Measurements from ENCODE around the gene EXOC3.

EXOC3 gene

GRCh38 chr5:475704-476101 lies 32.7 kb downstream of the EXOC3 start:
- TF ChIP-seq POLR2A (IDR thresholded peaks at IDR 0.05; ENCODE audit: low read depth, low read length), result no peak
- FAIRE-seq (no peak), DNase-seq (ENCODE audit: insufficient read length, low spot score) (no peak)

DNA sequence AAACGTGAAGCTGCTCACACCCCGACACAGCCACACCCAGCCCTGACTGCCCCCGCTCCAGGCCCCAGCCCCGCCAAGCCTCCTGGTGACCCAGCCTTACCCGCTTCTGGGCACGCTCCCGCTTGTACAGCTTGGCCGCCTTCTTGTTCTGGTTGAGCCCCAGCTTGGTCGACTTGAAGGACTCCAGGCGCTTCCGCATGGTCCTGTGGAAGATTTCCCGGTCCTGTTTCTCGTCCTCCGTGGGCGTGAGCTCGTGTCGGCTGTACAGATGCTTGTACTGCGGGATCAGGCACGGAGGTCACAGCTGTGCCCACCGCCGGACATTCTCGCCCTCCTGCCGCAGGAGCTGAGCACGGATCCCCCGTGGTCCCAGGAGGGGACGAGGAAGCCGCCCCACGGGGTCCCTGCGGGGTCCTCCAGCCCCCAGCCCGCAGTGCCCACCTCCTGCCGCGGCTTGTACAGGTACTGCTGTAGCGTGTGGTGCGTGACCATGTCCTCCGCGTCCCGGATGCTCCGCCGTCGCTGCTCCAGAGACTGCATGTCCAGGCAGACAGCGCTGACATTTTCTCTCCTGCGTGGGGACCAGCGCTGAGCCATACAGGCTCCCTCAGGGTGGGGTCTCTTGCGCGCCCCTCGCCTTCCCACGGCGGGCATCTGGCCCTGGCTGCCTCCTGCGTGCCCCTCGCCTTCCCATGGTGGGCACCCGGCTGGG lies 33.3 kb downstream of the EXOC3 start:
- no peak for FAIRE-seq
- DNase-seq (ENCODE audit: insufficient read length, low spot score), result no peak
- no peak for TF ChIP-seq POLR2A (IDR thresholded peaks at IDR 0.05; ENCODE audit: low read depth, low read length)

DNA sequence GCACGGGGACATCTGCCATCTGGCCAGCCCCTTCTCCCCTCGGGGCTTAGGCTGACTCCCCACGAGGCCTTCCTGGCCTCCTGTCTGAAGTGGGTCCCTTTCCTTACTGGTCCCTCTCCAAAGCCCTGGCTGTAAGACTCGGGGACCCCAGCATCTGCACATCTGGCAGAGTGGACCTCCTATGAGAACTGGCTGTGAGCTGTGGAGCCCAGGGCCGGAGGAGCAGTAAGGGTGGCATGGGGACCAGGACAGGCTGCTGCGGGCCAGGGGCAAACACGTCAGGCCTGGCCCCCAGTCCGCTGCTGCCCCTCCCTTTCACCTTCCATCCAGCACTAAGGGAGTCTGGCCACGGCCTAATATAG lies 33.8 kb downstream of the EXOC3 start:
- FAIRE-seq (no peak), DNase-seq (ENCODE audit: insufficient read length, low spot score) (no peak)
- TF ChIP-seq POLR2A (IDR thresholded peaks at IDR 0.05; ENCODE audit: low read depth, low read length), result no peak

DNA sequence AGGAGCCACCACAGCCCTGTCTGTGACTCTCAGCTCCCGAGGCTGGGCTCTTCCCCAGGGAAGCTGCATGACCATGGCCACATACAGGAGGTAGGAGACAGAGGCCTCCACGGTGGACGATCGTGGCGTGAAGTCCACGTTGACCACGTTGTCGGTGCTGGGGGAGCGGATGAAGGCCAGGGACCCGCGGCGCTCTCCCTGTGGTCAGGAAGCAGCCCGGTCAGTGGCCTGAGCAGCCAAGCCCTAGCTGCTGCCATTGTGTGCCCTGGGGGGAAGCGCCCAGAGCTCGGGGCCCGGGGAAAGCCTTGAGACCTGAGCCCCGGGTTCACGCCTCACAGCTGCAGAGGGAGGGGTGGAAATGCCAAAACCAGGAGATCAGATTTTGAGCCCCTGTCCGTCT lies 34.3 kb downstream of the EXOC3 start:
- DNase-seq (ENCODE audit: insufficient read length, low spot score) (no peak), FAIRE-seq (no peak)
- TF ChIP-seq POLR2A (IDR thresholded peaks at IDR 0.05; ENCODE audit: low read depth, low read length), result no peak

- no peak for FAIRE-seq
These were observed 34.9 kb downstream of the EXOC3 start for GRCh38 chr5:477871-478270.

GRCh38 chr5:478369-478981 lies 35.5 kb downstream of the EXOC3 start:
- TF ChIP-seq POLR2A (IDR thresholded peaks at IDR 0.05; ENCODE audit: low read depth, low read length), result no peak
- no peak for DNase-seq (ENCODE audit: insufficient read length, low spot score)
- FAIRE-seq, result no peak

More at GRCh38 chr5:477871-478270, 34.9 kb downstream of the EXOC3 start:
- no peak for DNase-seq (ENCODE audit: insufficient read length, low spot score)
- TF ChIP-seq POLR2A (IDR thresholded peaks at IDR 0.05; ENCODE audit: low read depth, low read length), result no peak

DNA sequence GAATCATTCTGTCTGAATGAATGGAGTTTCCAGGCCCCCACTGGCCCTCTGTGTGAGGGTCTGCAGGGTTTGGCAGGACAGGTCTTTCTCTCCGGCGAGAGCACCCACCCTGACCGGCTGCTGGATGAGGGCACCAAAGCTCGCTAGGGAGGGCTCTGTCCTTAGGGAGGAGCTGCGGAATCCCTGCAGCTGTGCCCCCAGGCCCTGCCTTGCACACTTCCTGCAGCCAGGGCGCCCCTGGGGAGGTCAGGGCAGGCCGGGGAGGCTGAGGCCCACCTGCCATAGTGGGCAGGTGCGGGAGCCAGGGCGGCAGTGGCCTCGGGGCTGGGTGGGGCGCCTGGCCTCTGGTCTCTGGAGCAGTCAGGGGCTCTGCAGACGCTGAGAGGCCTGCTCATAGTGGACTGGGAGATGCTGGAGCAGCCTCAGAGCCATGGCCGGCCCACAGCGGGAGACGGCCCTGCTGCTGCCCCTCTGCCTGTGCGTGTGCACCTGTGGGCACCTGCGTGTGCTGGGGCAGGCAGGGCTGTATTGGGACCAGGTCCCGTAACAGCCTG lies 36.1 kb downstream of the EXOC3 start:
- DNase-seq (ENCODE audit: insufficient read length, low spot score), result no peak
- no peak for FAIRE-seq
- no peak for TF ChIP-seq POLR2A (IDR thresholded peaks at IDR 0.05; ENCODE audit: low read depth, low read length)

DNA sequence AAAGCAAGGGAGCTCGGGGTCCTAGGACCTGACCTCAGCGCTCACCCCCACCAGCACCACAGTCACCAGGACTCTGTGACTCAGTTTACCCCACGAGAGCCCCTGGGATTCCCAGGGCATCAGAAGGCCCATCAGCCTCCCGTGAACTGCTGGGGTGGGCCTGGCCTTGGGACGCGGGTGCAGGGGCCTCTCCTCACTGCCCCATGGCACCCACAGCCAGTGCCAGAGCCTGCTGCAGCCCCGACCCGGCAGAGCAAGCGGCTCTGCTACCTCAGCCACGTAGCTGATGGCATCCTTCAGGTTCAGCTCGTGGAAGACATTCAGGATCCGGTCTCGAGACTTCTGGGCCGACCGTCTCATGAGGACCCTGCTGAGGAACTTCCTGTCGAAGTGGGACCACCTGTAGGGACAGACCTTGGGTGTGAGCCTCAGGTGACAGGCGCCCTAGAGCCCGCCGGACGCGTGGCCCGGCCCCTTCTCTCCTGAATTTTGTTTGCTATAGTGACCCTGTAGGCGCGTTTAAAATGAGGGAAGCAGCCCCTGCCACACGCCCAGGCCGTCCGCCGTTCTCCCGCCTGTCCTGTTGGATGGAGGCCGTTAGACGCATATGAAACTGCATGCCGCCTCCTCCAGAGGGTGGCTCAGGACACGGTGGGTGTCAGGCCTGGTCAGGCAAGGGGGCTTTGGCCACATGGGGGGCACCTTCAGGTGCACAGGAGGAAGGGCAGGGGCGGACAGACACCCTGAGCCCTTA lies 36.8 kb downstream of the EXOC3 start:
- no peak for TF ChIP-seq POLR2A (IDR thresholded peaks at IDR 0.05; ENCODE audit: low read depth, low read length)
- DNase-seq (ENCODE audit: insufficient read length, low spot score) (no peak), FAIRE-seq (no peak)

GRCh38 chr5:481347-481746 lies 38.4 kb downstream of the EXOC3 start:
- TF ChIP-seq POLR2A (IDR thresholded peaks at IDR 0.05; ENCODE audit: low read depth, low read length), result no peak
- FAIRE-seq (no peak), DNase-seq (ENCODE audit: insufficient read length, low spot score) (no peak)

DNA sequence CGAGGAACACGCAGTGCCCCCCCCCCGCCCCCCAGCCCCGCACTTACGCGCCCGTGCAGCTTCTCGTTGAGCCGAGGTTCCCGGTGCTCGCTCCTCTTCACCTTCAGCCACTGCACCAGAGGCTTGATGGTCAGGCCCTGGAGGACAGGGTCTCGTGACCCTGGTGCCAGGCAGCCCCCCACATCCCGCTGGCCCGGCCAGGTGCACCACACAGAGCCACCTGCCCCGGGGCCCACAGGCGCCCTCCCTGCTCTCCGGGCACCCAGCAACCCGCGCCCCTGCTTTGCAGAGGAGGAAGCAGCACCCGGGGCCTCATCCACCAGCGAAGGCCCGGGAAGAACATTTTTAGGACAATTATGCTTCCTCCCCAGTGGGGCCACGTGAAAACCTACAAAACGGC lies 39.0 kb downstream of the EXOC3 start:
- no peak for DNase-seq (ENCODE audit: insufficient read length, low spot score)
- TF ChIP-seq POLR2A (IDR thresholded peaks at IDR 0.05; ENCODE audit: low read depth, low read length), result no peak
- no peak for FAIRE-seq

DNA sequence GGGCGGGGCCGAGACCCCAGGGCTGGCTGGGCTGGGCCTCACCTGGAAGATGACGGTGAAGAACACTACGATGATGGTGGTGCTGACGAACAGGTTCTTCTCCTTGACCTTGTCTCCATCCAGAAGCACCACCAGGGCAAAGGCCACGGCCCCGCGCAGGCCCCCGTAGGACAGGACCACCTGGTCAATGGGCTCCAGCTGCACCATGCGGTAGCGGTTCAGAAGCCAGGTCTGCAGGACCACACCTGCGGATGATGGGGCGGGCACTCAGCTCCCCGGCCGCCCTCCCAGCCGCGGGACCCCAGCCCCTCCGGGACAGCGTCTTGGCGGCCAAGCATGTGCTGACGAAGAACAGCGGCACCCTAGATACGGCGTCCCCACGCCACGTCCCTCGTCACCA lies 39.5 kb downstream of the EXOC3 start:
- FAIRE-seq (no peak), DNase-seq (ENCODE audit: insufficient read length, low spot score) (no peak)
- TF ChIP-seq POLR2A (IDR thresholded peaks at IDR 0.05; ENCODE audit: low read depth, low read length), result no peak

GRCh38 chr5:483011-483410 lies 40.0 kb downstream of the EXOC3 start:
- FAIRE-seq (no peak), DNase-seq (ENCODE audit: insufficient read length, low spot score) (no peak)
- TF ChIP-seq POLR2A (IDR thresholded peaks at IDR 0.05; ENCODE audit: low read depth, low read length), result no peak

DNA sequence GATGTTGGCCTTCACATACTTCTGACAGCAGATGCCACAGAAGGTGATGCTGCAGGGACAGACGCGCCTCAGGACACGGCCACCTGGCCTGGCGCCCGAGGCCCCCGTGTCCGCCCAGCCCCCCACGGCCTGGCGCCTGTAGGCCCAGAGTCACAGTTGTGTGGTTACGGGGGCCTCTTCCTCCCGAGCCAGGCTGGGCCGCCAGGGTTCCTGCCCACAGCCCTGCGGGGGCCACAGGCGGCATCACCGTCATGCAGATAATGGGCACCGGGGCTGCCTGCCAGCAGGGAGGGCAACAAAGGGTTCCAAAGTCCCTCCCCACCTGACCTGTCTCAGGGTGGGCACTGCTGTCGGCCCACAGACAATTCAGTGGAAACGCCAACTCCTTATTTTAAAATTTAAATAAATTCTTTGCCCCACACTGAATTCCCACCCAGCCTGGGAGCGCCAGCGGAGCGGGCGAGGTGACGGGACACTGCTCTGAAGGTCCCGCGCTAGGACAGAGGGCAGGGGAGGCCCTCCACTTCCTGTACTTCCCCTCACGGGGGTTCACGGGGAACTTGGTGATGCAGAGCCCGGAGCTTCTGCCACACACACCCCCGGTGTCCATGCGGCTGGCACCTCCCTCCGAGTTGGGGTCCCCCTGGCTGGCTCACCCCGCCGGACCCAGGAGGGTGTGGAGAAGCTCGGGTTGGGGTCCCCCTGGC lies 40.6 kb downstream of the EXOC3 start:
- DNase-seq (ENCODE audit: insufficient read length, low spot score), result no peak
- no peak for FAIRE-seq
- TF ChIP-seq POLR2A (IDR thresholded peaks at IDR 0.05; ENCODE audit: low read depth, low read length), result no peak

DNA sequence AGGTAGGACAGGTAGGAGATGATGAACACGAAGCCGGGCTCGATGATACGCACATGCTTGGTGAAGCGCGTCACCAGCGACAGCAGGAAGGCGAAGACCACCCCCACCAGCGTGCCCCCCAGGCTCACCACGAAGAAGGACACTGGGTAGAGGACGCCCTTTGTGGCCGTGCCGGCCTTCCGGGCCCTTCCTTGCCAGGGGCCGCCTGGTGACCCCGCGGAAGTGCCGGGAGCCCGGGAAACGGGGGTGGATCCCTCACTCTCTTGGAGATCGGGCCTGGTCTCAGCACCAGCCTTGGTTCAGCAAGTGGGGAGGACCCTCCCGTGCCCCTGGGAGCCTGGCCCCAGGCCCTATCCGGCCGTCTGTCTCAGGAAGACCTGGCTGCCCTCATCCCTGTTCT lies 41.6 kb downstream of the EXOC3 start:
- FAIRE-seq, result no peak
- DNase-seq (ENCODE audit: insufficient read length, low spot score), result no peak
- no peak for TF ChIP-seq POLR2A (IDR thresholded peaks at IDR 0.05; ENCODE audit: low read depth, low read length)
